HCT116 (cell line): ENCODE data around the gene ZNF213. TPM values are rescaled to one million over a fixed set of nuclear protein-coding genes. Genes with fewer than 3 reads are reported as not detected.

Experiments used
- ATAC-seq: fragments of 200-7000 bp; cut with Tn5 transposase; 2 replicates; pipeline ENCODE4 v1.9.1; 2020; ENCODE audit warnings: mild to moderate bottlenecking, moderate library complexity
- BruUV-seq: library from RNA; stranded (reverse); fragments of 400-500 nt; replicated peaks from 2 replicates; lab custom pipeline; 2021; lab: Mats Ljungman, UMichigan
- CTCF ChIA-PET: fragments of 300-600 bp; sonication (Branson Sonifier 250); formaldehyde crosslinking; loops from one replicate; lab custom pipeline; 2021; ENCODE audit warnings: antibody characterized with exemption; lab: Charles Lee
- POLR2A ChIA-PET: fragments of 300-600, 350-600 bp; sonication (Branson Sonifier 250); formaldehyde crosslinking; loops from one replicate; lab custom pipeline; 2021; ENCODE audit warnings: antibody characterized with exemption; lab: Charles Lee
- RAD21 ChIA-PET, 2 experiments: fragments of 300-600 bp; sonication (Branson Sonifier 250); formaldehyde crosslinking; loops; one replicate each; lab custom pipeline; 2023; ENCODE audit warnings: low total read pairs in 2 of 2; ENCODE audit not compliant: uncharacterized antibody in 2 of 2, unreplicated experiment in 2 of 2, low non-redundant PET in 1 of 2; lab: Charles Lee
- DNase-seq: peaks from one replicate; pipeline ENCODE4 v3.0.0-alpha.2; 2010; ENCODE audit warnings: low read depth, low spot score
- H2AFZ ChIP-seq: fragments of 200-600 bp; shearing (Covaris generic), sonication (generic); 2 replicates; pipeline ENCODE4 v1.6.1; 2017; ENCODE audit warnings: low read depth, mixed run types, mixed read lengths, antibody characterized with exemption, low read length; ENCODE audit not compliant: poor library complexity, severe bottlenecking
- H3K27ac ChIP-seq: 2 replicates; pipeline ENCODE4 v1.5.1; 2012; ENCODE audit warnings: low read depth, low read length
- H3K27me3 ChIP-seq: fragments of 200-600 bp; sonication (generic); 2 replicates; pipeline ENCODE4 v1.6.1; 2016; ENCODE audit warnings: mixed run types, low read length, mixed read lengths; ENCODE audit not compliant: insufficient read depth
- H3K36me3 ChIP-seq, 2 experiments: fragments of 200-500 bp in 1 of 2; fragments of 200-600 bp in 1 of 2; sonication (Bioruptor generic) in 1 of 2; sonication (generic) in 1 of 2; 2 replicates each; pipeline versions ENCODE4 v1.5.1 to v1.6.1; 2014 to 2016; ENCODE audit warnings: low read length in 2 of 2, inconsistent platforms in 1 of 2, mixed read lengths in 1 of 2, mixed run types in 1 of 2; ENCODE audit not compliant: insufficient read depth in 2 of 2, control insufficient read depth in 1 of 2
- H3K4me1 ChIP-seq, 2 experiments: fragments of 200-600 bp in 1 of 2; sonication (generic) in 1 of 2; 2 replicates each; pipeline versions ENCODE4 v1.5.1 to v1.6.1; 2012 to 2017; ENCODE audit warnings: low read length in 2 of 2, inconsistent platforms in 1 of 2, mild to moderate bottlenecking in 1 of 2, mixed read lengths in 1 of 2, mixed run types in 1 of 2, moderate library complexity in 1 of 2; ENCODE audit not compliant: insufficient read depth in 2 of 2, control insufficient read depth in 1 of 2
- H3K4me2 ChIP-seq: fragments of 200-600 bp; sonication (generic); 2 replicates; pipeline ENCODE4 v1.6.1; 2017; ENCODE audit warnings: mixed run types, low read length, mixed read lengths
- H3K4me3 ChIP-seq, 2 experiments: fragments of 200-600 bp in 1 of 2; sonication (generic) in 1 of 2; replicated peaks in 1 of 2; 2 replicates each; pipeline ENCODE4 v1.5.1; 2011 to 2016; ENCODE audit warnings: low read length in 2 of 2, control low read depth in 1 of 2, low read depth in 1 of 2, mild to moderate bottlenecking in 1 of 2, mixed read lengths in 1 of 2, mixed run types in 1 of 2
- H3K79me2 ChIP-seq: fragments of 200-600 bp; sonication (generic); 2 replicates; pipeline ENCODE4 v1.6.1; 2017; ENCODE audit warnings: mild to moderate bottlenecking, mixed run types, low read length, moderate library complexity, mixed read lengths; ENCODE audit not compliant: insufficient read depth
- H3K9ac ChIP-seq: fragments of 200-600 bp; sonication (generic); 2 replicates; pipeline ENCODE4 v1.6.1; 2016; ENCODE audit warnings: low read length, mixed read lengths
- H3K9me2 ChIP-seq: fragments of 200-600 bp; sonication (generic), shearing (Covaris generic); 2 replicates; pipeline ENCODE4 v1.6.1; 2017; ENCODE audit warnings: mixed run types, mild to moderate bottlenecking, moderate library complexity; ENCODE audit not compliant: insufficient read depth
- H3K9me3 ChIP-seq, 2 experiments: fragments of 200-500 bp in 1 of 2; fragments of 200-600 bp in 1 of 2; sonication (Bioruptor generic) in 1 of 2; sonication (generic) in 1 of 2; 2 replicates each; pipeline ENCODE4 v1.6.1; 2014 to 2017; ENCODE audit warnings: low read length in 2 of 2, mixed read lengths in 2 of 2, inconsistent platforms in 1 of 2, low read depth in 1 of 2, mild to moderate bottlenecking in 1 of 2, mixed run types in 1 of 2, moderate library complexity in 1 of 2; ENCODE audit not compliant: control insufficient read depth in 1 of 2, insufficient read depth in 1 of 2
- H4K20me1 ChIP-seq: fragments of 200-600 bp; sonication (generic), shearing (Covaris generic); 2 replicates; pipeline ENCODE4 v1.6.1; 2017; ENCODE audit warnings: mixed run types, mild to moderate bottlenecking, moderate library complexity; ENCODE audit not compliant: insufficient read depth
- CEBPB ChIP-seq: IDR thresholded peaks from 2 replicates; pipeline ENCODE4 v1.6.1; 2012; ENCODE audit warnings: low read depth
- CTCF ChIP-seq, 3 experiments: fragments of 200-600 bp in 1 of 3; sonication (generic) in 1 of 3; IDR thresholded peaks in 2 of 3; conservative IDR thresholded peaks in 1 of 3; 2 replicates each; pipeline ENCODE4 v1.5.1; 2012 to 2017; ENCODE audit warnings: low read depth in 2 of 3, low read length in 2 of 3, antibody characterized with exemption in 1 of 3, borderline replicate concordance in 1 of 3, control low read depth in 1 of 3, mild to moderate bottlenecking in 1 of 3, mixed read lengths in 1 of 3, mixed run types in 1 of 3, moderate library complexity in 1 of 3; ENCODE audit not compliant: insufficient read depth in 1 of 3
- EZH2 ChIP-seq: fragments of 200-600 bp; sonication (generic); IDR thresholded peaks from 2 replicates; pipeline ENCODE4 v1.6.1; 2017; ENCODE audit warnings: antibody characterized with exemption, mixed run types
- MAX ChIP-seq: IDR thresholded peaks from 2 replicates; pipeline ENCODE4 v1.6.1; 2012
- POLR2A ChIP-seq: IDR thresholded peaks from 2 replicates; pipeline ENCODE4 v1.7.0; 2011; ENCODE audit warnings: borderline replicate concordance; ENCODE audit not compliant: insufficient read depth, insufficient read length; ENCODE audit errors: extremely low read depth
- intact Hi-C: fragments of 100-400 bp; cut with micrococcal nuclease; formaldehyde crosslinking; loops from 2 replicates; pipeline ENCODE4 v1.10.0; 2022
- total RNA-seq: library from RNA; stranded (reverse); gene quantifications from one replicate; pipeline ENCODE4 v1.2.1, GENCODE V29; 2021; ENCODE audit not compliant: unreplicated experiment

Gene ZNF213
- total RNA-seq, 1 experiment from 2014 or later, result 11.0 TPM

- no peak for TF ChIP-seq CTCF (IDR thresholded peaks at IDR 0.05 in 2 of 3, conservative IDR thresholded peaks at IDR 0.05 in 1 of 3; ENCODE audit: borderline replicate concordance in 1 of 3, insufficient read depth in 1 of 3, low read depth in 2 of 3, low read length in 2 of 3)
- no peak for TF ChIP-seq EZH2
Measured at GRCh38 chr16:3096362-3096761, 38.5 kb upstream of the ZNF213 start (continued).

GRCh38 chr16:3097266-3097665 is 37.6 kb upstream of the ZNF213 start:
- Histone ChIP-seq H3K79me2 (no peaks in the 10 kb centered on the region), H2AFZ (no peak overlapping the region), H3K9me3 (no peaks in the 10 kb centered on the region), H3K9ac (no peak overlapping the region), H3K4me2 (no peak overlapping the region), H3K4me3 (no peak overlapping the region), H3K9me2 (no peaks in the 10 kb centered on the region), H3K27ac (no peak overlapping the region), H4K20me1 (no peaks in the 10 kb centered on the region), H3K36me3 (no peaks in the 10 kb centered on the region), H3K27me3 (no peaks in the 10 kb centered on the region), H3K4me1 (peaks cover 16 to 28% of the 10 kb centered on the region in 2 experiments)
- POLR2A ChIA-PET, result interaction anchor here (0.6 kb wide), 1 partner anchor 1075 kb away, joined by 3 read pairs; no protein-coding TSS in a partner anchor
- intact Hi-C loops, result no loop called here
- BruUV-seq, result no TSS peak
- no peak for TF ChIP-seq POLR2A
- TF ChIP-seq CEBPB, result no peak
- no peak for TF ChIP-seq MAX
- DNase-seq (no peak), ATAC-seq (no peak)
- RAD21 ChIA-PET, result interaction anchor here in 1 of 2 experiments (0.7 kb wide), 1 partner anchor 979 kb away, joined by 4 read pairs; no protein-coding TSS in a partner anchor
- CTCF ChIA-PET, result interaction anchor here (0.7 to 3.0 kb wide), 4 partner anchors 9 to 135 kb away, joined by 3 to 8 read pairs (median 3); no protein-coding TSS in a partner anchor
